Activated T-cell treated with anti-CD3 and anti-CD28 coated beads, Interleukin-2, amount 50 U/mL, for 48 hours (primary cell): ENCODE results near the gene C20orf204.
A peak's percentile ranks its signal among the peaks of the same experiment; 100 is the strongest.

Experiments
- DNase-seq, 2 experiments: peaks; one replicate each; pipeline ENCODE4 v3.0.0-alpha.2; 2020

The C20orf204 gene

DNA sequence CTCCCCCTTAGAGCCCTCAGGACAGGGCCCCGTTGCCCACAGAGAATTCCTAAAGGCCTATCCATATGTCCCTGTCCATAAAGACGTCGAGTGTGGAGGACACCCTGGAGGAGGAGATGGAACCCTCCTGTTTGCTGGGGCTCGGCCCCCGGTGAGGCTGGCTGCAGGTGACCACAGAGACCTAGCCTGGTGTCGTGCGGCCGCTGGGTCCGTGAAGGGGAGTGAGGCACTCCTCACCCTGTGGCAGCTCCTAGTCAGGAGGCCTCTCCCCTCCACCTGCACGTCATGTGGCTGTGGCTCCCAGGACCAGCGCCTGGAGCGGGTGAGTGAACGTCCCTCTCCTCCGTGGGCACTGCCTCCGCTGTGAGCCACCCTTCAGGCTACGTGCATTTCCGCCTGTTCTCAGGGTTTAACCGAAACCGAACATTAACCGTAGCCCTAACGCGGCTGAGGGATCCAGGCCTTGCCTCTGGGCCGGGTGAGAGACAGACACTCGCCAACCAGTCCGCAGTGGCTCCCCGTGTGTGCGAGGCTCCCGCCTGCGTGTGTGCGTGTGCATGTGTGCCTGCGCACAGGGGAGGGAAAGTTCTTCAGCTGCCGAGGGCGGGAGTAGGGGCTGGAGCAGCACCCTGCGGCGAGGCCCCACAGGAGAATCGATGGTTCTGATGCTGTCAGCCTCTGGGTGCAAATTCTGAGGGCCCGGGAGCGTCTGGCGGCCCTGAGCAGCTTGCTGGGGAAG lies 21.1 kb downstream of the C20orf204 start:
- no peak for DNase-seq

DNA sequence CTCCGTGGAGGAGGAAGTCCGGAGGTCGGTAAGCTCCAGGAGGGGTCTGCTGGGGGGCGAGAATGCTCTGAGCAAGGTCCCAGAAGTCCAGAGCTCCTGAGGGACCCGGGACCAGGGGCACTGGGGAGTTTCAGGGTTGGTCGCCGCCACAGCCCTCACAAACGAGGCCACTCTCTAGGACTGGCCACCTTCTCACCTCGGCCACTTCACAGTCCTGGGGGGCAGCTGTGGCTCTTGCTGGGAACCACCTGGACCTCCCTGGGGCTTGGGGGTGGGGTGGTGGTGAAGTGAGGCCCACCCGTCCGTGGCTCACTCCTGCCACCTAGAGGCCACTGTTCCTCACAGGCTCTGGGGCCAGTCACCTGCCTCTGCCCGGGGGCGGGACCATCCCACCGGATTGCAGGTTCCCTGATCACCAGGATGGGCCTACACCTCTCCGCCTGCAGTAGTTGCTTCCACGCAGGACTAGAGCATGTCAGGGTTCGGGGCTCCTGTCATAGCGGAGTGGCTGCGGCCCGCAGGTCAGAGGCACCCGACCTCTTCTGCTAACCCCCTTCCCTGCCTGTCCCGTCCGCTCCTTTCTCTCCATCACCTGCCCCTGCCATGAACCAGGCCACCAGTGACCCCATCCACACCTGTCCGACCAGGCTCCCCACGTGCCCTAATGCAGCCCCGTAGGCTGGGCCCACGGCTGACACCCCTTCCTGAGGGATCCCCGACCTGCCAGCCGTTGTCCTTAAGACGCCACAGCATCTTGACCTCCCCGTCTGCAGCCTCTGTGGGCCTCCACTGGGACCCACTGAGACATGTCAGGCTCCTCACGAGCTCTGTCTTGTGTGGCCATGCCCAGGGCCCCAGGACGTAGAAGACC lies 21.9 kb downstream of the C20orf204 start:
- DNase-seq, result peak; percentile 90 to 92

GRCh38 chr20:64058536-64058935 lies 22.6 kb downstream of the C20orf204 start:
- no peak for DNase-seq

DNA sequence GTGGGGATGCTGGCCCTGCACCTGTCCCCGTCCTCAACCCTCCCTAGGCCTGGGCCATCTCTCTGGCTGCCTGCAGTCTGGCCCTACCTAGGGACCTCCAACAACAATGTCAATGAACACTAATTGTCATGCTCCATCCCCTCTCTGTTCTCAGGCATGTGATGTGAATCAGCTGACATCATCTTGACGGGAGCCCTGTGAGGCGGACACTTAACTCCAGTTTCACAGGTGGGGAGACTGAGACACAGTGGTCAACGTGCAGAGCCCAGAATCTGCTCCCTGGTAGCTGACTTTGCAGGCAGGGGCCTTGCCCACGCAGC lies 26.3 kb downstream of the C20orf204 start:
- no peak for DNase-seq

GRCh38 chr20:64062596-64063388 lies 26.8 kb downstream of the C20orf204 start, which contains the start of gene TCEA2:
TSS of gene TCEA2 (plus strand) at chr20:64063198. CDS start at chr20:64063313, 115 bp downstream.
- peak; percentile 95 to 97 for DNase-seq

DNA sequence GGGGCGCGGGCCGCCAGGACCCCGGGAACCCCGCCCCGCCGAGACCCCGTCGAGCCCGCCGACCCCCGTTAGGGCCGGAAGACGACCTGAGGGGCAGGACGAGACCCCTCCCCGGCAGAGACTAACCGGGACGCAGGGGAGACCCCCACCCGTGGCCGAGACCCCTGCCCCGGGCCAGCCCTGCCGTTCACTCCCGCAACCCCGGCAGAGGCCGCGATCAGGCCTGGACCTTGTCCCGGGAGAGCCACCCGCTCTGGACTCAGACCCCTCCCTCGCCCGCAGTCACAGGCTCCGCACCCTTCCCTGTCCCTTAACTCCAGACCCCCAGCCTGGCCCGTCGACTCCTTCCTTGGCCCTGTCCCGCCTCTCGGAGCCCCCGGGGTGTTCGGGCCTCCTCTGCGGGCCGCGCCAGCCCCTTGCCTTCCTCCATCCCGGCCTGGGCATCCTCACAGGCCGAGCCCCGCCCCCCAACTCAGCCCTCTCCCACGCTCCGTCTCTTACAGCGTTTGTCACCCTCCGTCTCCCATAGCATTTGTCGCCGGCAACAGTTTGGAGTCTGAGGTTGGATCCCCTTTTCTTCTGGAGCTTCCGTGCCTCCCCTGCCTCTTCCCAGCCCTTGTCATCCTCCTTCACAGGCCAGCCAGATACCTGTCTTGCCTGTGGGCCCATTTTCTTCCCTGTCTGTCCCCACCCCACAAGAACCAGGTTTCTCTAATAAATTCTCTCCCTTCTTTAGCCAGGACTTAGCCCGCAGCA lies 27.6 kb downstream of the C20orf204 start:
- DNase-seq, result peak; percentile 63 to 68

- DNase-seq, result no peak
These were observed 28.2 kb downstream of the C20orf204 start for GRCh38 chr20:64064145-64064698.

- no peak for DNase-seq
These were observed 29.3 kb downstream of the C20orf204 start for GRCh38 chr20:64065062-64065973.

- peak; percentile 70 to 81 for DNase-seq
These were observed 30.0 kb downstream of the C20orf204 start for GRCh38 chr20:64065974-64066343.

DNA sequence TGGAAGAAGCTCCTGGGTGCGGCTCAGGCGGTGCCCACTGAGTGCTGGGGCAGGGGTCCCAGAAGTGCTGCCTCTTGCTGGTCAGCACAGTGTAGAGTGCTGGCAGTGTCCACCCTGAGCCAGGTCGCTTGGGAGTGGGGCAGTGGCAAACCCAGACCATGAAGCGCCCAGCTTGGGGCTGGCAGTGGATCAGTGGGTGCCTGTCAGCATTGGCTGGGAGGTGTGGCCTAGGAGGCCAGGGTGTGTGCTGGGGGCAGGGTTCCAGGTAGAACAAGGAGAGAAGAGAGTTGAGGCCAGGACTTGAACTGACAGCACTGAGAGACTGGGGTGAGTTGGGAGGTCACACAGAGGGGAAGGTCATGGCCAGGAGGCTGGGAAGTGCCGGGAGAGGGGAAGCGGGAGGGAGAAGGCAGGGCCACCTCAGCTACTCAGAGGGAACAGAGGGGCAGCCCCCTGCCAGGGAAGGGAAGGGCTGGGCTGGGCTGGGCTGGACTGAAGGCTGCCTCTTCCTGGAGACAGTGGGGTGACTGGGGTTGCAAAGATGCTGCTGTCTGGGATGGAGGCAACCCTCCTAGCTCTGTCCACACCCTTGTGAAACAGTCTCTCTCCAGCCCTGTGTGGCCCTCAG lies 31.1 kb downstream of the C20orf204 start:
- DNase-seq, result no peak

DNA sequence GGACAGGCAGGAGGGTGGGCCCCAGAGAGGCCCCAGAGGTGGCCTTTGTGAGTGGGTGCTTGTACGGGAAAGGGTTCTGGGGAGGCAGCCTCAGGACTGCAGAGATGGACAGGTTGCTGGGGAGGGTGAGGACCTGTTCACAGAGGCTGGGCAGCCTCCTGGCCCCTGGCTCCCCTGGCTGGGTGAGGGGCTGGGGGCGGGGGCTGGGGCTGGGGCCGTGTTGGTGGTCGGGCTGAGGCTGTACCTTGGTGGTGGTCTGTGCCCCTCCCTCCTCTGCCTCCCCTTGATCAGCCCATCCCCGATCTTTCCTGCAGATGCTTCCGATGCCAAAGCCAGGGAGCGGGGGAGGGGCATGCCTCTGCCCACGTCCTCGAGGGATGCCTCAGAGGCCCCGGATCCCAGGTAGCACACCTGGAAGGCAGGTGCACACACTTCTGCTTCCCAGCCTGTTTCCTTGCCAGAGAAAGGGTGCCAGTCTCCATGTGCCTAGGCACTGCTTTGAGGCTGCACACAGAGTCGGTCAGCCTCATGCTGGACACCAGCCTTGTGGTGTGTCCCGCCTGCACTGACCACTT lies 31.8 kb downstream of the C20orf204 start:
- no peak for DNase-seq

DNA sequence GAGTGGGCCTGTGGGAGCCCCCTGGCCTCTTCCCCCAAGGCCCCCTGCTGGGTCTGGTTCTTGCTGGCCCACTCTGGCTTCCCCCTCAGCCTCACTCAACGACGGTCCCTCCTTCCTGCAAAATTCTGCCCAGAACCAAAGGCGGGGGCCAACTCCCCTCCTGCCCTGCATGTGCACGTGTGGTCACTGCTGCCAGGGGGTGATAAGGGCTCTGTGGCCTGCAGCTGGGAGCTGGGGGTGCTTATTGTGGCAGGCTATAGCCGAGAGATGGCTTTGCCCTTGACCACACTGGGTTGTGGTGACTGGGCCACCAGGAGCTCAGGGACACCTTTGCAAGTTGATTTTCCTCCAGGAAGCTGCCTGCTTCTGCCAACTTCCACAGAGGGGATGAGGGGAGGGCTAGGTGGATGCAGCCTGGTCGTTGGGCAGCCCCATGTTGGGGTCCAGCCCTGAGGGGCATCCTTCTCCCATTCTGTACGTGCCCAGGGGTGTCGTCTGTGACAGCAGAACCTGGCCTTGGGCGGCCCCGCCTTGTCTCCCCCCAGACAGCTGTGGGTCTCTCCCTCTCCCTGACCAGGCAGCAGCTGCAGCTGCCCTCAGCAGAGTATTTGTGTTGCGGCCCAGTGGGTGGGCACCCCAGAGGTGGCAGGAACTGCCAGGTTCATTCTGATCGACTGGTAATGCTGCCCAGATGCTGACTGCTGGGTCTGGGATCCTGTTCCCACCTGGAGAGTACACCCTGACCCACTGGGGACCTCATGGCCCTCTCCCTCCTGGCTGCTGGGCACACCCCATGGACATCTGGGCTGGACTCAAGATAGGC lies 32.6 kb downstream of the C20orf204 start:
- no peak for DNase-seq

- no peak for DNase-seq
These were observed 33.2 kb downstream of the C20orf204 start for GRCh38 chr20:64069209-64069613.

- peak in 1 of 2 experiments; percentile 59 for DNase-seq
These were observed 33.7 kb downstream of the C20orf204 start for GRCh38 chr20:64069614-64070243.

GRCh38 chr20:64070244-64070993 lies 34.4 kb downstream of the C20orf204 start:
- no peak for DNase-seq

DNA sequence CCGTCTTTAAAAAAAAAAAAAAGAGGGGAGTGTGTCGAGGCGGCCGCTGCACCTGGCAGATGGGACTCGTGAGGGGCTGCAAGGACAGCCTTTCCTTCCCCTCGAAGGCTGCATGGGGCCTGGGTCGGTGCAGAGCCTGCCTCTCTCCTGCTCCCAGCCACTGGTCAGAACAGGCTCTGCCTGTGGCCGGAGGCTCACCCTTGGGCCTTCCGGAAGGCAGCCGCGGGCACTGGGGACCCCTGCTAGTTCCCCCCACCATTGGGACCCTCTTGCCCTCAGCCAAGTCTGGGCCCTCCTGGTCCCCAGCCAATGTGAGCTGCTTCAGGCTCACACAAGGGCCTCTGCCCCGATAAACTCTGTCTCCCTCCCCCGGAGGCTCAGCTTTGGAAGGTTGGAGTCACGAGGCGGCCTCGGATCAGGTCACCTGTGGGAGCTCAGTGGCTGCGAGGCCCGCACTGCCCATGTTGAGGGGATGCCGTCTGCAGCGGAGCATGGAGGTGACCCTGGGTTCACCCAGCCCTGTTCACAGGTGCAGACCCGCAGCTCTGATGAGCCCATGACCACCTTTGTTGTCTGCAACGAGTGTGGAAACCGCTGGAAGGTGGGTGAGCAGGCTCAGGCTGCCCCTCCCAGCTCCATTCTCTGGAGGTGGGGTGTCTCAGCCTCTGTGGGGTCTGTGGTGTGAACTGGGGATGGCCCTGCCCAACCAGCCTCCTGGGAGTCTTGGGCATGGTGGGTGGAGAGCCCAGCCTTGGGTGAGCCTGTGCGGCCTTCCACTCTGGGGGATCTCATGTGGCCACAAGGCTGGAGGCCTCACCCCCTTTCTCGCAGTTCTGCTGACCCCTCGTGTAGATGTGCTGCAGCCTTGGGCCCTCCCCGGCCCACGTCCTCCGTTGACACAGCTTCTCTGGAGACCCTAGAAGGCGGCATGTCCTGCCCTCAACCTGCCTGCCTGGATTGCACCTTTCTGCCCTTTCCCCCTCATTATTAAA lies 35.7 kb downstream of the C20orf204 start:
- no peak for DNase-seq
